Rectal smooth muscle tissue (tissue), 1 donor: ENCODE data around the gene FADS2.

Experiments used
- H3K27ac ChIP-seq: one replicate; pipeline ENCODE4 v1.7.0; 2013; ENCODE audit warnings: low read depth, low read length, inconsistent platforms
- H3K27me3 ChIP-seq: one replicate; pipeline ENCODE4 v1.7.0; 2013; ENCODE audit warnings: low read length; ENCODE audit not compliant: control insufficient read depth, insufficient read depth
- H3K36me3 ChIP-seq: one replicate; pipeline ENCODE4 v1.7.0; 2013; ENCODE audit warnings: low read length; ENCODE audit not compliant: control insufficient read depth, insufficient read depth
- H3K4me1 ChIP-seq: one replicate; pipeline ENCODE4 v1.7.0; 2013; ENCODE audit warnings: low read length; ENCODE audit not compliant: control insufficient read depth, insufficient read depth
- H3K4me3 ChIP-seq: one replicate; pipeline ENCODE4 v1.7.0; 2013; ENCODE audit warnings: low read length
- H3K9ac ChIP-seq: one replicate; pipeline ENCODE4 v1.7.0; 2013; ENCODE audit warnings: low read length

Gene FADS2

DNA sequence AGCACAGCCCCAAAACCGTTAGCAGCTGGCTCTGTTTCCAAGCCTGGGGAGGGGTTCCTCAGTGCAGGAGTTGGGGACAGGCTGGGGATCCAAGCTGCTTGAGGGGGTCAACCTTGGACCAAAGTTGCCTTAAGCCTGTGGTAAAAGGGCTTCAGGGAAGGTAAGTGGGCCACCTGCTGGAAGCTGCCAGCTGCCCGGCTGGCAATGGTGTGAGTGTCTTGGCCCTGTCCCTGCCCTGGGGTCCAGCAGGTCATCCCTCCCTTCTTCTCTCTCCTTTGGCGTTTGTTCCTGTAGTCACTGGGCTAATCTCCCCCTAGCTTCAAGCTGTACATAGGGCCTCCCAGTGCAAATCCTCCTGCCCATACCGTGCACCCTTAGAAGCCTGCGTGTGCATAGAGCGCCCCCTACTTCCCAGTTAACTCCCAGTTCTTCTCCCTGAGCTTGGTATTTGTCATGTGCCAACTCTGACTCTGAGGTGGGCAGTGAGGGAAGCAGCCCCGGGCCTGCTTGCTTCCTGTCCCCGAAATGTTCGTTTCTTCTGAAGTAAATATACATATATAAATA lies 40.1 kb upstream of the FADS2 start:
- Histone ChIP-seq H3K27ac (no peak overlapping the region), H3K36me3 (peaks cover 33% of the 10 kb centered on the region), H3K27me3 (no peaks in the 10 kb centered on the region), H3K9ac (no peak overlapping the region), H3K4me3 (no peak overlapping the region), H3K4me1 (peaks cover under 1% of the 10 kb centered on the region)

- Histone ChIP-seq H3K36me3 (peaks cover 29% of the 10 kb centered on the region), H3K4me3 (peak overlapping the region; percentile 90), H3K4me1 (peaks cover 5% of the 10 kb centered on the region), H3K27me3 (no peaks in the 10 kb centered on the region), H3K27ac (peak overlapping the region; percentile 96), H3K9ac (peak overlapping the region; percentile 87)
Measured at GRCh38 chr11:61791737-61792309, 36.3 kb upstream of the FADS2 start.

DNA sequence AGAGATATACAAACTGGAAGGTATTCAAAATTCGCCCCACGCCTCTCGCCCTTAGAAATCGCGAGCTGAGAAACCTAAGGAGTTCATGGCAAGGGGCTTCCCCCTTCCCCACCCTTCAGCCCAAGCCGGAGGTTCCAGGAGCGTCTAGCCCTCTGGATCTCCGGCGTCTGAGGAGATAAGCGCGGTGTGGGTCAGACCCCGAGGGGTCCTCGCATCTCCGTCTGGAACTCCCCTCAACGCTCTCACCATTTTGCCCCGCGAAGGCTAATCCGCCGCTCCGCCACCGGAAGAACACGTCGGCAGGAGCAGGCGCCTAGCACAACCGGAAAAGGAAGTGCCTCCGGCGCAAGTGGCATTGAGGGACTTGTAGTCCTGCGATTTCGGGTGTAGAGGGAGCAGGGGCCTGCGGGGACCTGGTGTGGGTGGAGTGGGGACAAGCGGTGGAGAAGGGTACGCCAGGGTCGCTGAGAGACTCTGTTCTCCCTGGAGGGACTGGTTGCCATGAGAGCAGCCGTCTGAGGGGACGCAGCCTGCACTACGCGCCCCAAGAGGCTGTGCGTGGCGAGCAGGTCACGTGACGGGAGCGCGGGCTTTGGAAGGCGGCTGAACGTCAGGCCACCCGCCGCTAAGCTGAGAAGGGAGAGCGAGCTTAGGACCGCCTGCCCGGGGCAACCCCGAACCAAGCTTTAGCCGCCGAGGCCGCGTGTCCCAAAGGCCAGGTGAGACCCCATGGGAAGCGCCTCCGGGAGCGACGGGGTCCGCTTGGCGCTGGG lies 35.6 kb upstream of the FADS2 start, which contains the start of the genes FEN1 and TMEM258:
TSS of gene FEN1 (plus strand) at position 602 of the 773 bp plus-strand sequence. CDS start 2,451 bp downstream, outside the sequence.
TSS of gene TMEM258 (minus strand) at position 290 of the 773 bp plus-strand sequence. CDS start at position 249, 41 bp downstream.
- Histone ChIP-seq H3K4me1 (peaks cover 5% of the 10 kb centered on the region), H3K27ac (peak within 1 kb of the TSS; percentile 96), H3K4me3 (peak within 1 kb of the TSS; percentile 90), H3K36me3 (peaks cover 23% of the 10 kb centered on the region), H3K27me3 (no peaks in the 10 kb centered on the region), H3K9ac (peak within 1 kb of the TSS; percentile 87)

GRCh38 chr11:61793083-61793828 lies 34.8 kb upstream of the FADS2 start:
- H3K4me3 ChIP-seq = peak overlapping the region; percentile 90
- H3K4me1 ChIP-seq = peaks cover 5% of the 10 kb centered on the region
- peak overlapping the region; percentile 96 for H3K27ac ChIP-seq
- H3K9ac ChIP-seq = peak overlapping the region; percentile 34
- H3K36me3 ChIP-seq = peaks cover 15% of the 10 kb centered on the region
- no peaks in the 10 kb centered on the region for H3K27me3 ChIP-seq

GRCh38 chr11:61793829-61794204 lies 34.3 kb upstream of the FADS2 start:
- Histone ChIP-seq H3K4me3 (peak overlapping the region; percentile 90), H3K9ac (no peak overlapping the region), H3K27ac (no peak overlapping the region), H3K36me3 (peaks cover 12% of the 10 kb centered on the region), H3K27me3 (no peaks in the 10 kb centered on the region), H3K4me1 (peaks cover 5% of the 10 kb centered on the region)

DNA sequence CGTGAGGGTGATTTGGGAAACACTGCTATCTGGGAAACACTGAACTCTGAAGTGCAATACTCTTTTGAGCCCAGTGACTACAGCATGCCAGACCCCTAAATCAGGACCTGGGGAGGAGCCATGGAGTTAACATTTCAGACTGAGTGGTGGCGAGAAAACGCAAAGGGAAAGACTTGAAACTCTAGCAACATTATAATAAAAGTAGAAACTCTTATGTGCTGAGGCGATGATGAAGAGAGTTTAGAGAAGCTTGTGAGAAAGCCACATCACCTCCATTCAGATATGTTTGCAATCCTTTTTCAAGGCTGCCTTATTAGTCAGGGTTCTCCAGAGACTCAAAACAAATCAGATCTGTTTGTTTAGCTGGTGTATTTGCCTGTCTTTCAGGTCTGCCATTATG lies 33.5 kb upstream of the FADS2 start:
- peaks cover 5% of the 10 kb centered on the region for H3K4me1 ChIP-seq
- H3K36me3 ChIP-seq = peaks cover 8% of the 10 kb centered on the region
- no peak overlapping the region for H3K4me3 ChIP-seq
- H3K9ac ChIP-seq = no peak overlapping the region
- no peaks in the 10 kb centered on the region for H3K27me3 ChIP-seq
- H3K27ac ChIP-seq = no peak overlapping the region

- H3K9ac ChIP-seq = no peak overlapping the region
- no peak overlapping the region for H3K27ac ChIP-seq
- no peaks in the 10 kb centered on the region for H3K36me3 ChIP-seq
- H3K27me3 ChIP-seq = no peaks in the 10 kb centered on the region
- H3K4me3 ChIP-seq = no peak overlapping the region
- peaks cover 5% of the 10 kb centered on the region for H3K4me1 ChIP-seq
Measured at GRCh38 chr11:61795459-61795858, 32.6 kb upstream of the FADS2 start.

- peaks cover 5% of the 10 kb centered on the region for H3K4me1 ChIP-seq
- no peaks in the 10 kb centered on the region for H3K27me3 ChIP-seq
- H3K9ac ChIP-seq = no peak overlapping the region
- no peaks in the 10 kb centered on the region for H3K36me3 ChIP-seq
- no peak overlapping the region for H3K27ac ChIP-seq
- H3K4me3 ChIP-seq = no peak overlapping the region
Measured at GRCh38 chr11:61795876-61796526, 32.1 kb upstream of the FADS2 start.

GRCh38 chr11:61797263-61797944 lies 30.7 kb upstream of the FADS2 start:
- peaks cover 5% of the 10 kb centered on the region for H3K4me1 ChIP-seq
- H3K4me3 ChIP-seq = no peak overlapping the region
- no peak overlapping the region for H3K9ac ChIP-seq
- no peak overlapping the region for H3K27ac ChIP-seq
- H3K27me3 ChIP-seq = no peaks in the 10 kb centered on the region
- no peaks in the 10 kb centered on the region for H3K36me3 ChIP-seq

DNA sequence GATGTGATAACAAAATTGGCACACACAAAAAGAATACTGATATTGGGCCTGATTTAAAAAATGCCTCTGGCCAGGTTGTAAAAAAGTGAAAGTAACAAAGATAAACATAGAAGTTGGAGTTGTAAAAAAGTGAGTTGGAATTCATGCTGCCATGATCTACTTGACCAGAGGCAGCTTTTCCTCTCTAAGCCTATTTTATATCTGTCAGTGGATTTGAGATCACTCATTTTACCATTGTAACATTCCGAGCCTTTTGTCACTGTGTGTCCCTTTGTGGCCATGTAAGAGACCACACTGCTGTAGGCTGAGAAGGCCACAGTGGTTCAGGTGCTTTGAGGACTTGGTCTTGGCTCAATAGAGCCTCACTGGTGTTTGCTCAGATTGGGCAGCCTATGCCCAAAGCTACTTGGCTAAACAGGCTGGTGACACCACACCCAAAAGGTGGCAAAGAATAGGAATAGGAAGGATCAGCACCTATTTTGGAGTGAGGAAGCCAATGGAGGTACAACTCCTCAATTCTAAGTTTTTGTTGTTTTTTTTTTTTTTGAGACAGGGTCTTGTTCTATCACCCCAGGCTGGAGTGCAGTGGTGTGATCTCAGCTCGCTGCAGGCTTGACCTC lies 28.3 kb upstream of the FADS2 start:
- no peak overlapping the region for H3K9ac ChIP-seq
- H3K27me3 ChIP-seq = no peaks in the 10 kb centered on the region
- no peak overlapping the region for H3K4me3 ChIP-seq
- no peaks in the 10 kb centered on the region for H3K4me1 ChIP-seq
- H3K36me3 ChIP-seq = no peaks in the 10 kb centered on the region
- no peak overlapping the region for H3K27ac ChIP-seq
